ENCODE measurements around the gene REELD1.

- TF ChIP-seq, protein P1, sequence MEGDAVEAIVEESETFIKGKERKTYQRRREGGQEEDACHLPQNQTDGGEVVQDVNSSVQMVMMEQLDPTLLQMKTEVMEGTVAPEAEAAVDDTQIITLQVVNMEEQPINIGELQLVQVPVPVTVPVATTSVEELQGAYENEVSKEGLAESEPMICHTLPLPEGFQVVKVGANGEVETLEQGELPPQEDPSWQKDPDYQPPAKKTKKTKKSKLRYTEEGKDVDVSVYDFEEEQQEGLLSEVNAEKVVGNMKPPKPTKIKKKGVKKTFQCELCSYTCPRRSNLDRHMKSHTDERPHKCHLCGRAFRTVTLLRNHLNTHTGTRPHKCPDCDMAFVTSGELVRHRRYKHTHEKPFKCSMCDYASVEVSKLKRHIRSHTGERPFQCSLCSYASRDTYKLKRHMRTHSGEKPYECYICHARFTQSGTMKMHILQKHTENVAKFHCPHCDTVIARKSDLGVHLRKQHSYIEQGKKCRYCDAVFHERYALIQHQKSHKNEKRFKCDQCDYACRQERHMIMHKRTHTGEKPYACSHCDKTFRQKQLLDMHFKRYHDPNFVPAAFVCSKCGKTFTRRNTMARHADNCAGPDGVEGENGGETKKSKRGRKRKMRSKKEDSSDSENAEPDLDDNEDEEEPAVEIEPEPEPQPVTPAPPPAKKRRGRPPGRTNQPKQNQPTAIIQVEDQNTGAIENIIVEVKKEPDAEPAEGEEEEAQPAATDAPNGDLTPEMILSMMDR (IDR thresholded peaks at IDR 0.05): no peak
- TF ChIP-seq POLR2AphosphoS5 (IDR thresholded peaks at IDR 0.05; ENCODE audit: insufficient read depth in 1 of 2, low read depth in 1 of 2) (no peak), POLR2A (IDR thresholded peaks at IDR 0.05) (no peak)
Observed at GRCh38 chr4:146178126-146178525, 36.2 kb upstream of the REELD1 start.

Measured in vagina (tissue), 2 donors.